BJ (cell line): ENCODE data around the gene TACR1. TPM values are rescaled to one million over a fixed set of nuclear protein-coding genes. Genes with fewer than 3 reads are reported as not detected.

Experiments
- CTCF ChIA-PET: fragments of 350-600 bp; formaldehyde crosslinking; extraction: SDS; loops from one replicate; lab custom pipeline; 2021; ENCODE audit warnings: antibody characterized with exemption, inconsistent platforms; lab: Yijun Ruan, JAX
- POLR2A ChIA-PET: fragments of 300-600 bp; sonication (Branson Sonifier 250); formaldehyde crosslinking; extraction: SDS; loops from one replicate; lab custom pipeline; 2021; ENCODE audit warnings: antibody characterized with exemption; lab: Charles Lee
- DNase-seq: peaks from one replicate; pipeline ENCODE4 v3.0.0-alpha.2; 2011; ENCODE audit warnings: low read depth
- H3K27me3 ChIP-seq: 2 replicates; pipeline ENCODE4 v1.6.0; 2011; ENCODE audit warnings: low read length; ENCODE audit not compliant: control insufficient read depth, insufficient read depth
- H3K36me3 ChIP-seq: 2 replicates; pipeline ENCODE4 v1.5.1; 2011; ENCODE audit warnings: low read length; ENCODE audit not compliant: control insufficient read depth, insufficient read depth
- H3K4me3 ChIP-seq: 2 replicates; pipeline ENCODE4 v1.5.1; 2011; ENCODE audit warnings: low read depth, mild to moderate bottlenecking, control low read depth, low read length
- polyA plus RNA-seq: library from polyadenylated mRNA; depleted of rRNA; stranded (reverse); fragments of >200 nt; gene quantifications from 2 replicates; pipeline ENCODE4 v1.2.3, GENCODE V29; 2011
- TF ChIP-seq, protein P1 (sequence below): IDR thresholded peaks from 2 replicates; pipeline ENCODE4 v1.5.1; 2011; ENCODE audit warnings: low read depth, mild to moderate bottlenecking, control low read depth, inconsistent platforms, low read length, moderate library complexity; ENCODE audit not compliant: insufficient read depth

The TACR1 gene
- polyA plus RNA-seq, 1 experiment = 0.07 TPM

- Histone ChIP-seq H3K27me3 (no peaks in the 10 kb centered on the region), H3K36me3 (no peaks in the 10 kb centered on the region), H3K4me3 (no peak overlapping the region)
- DNase-seq = no peak
- TF ChIP-seq, protein P1, sequence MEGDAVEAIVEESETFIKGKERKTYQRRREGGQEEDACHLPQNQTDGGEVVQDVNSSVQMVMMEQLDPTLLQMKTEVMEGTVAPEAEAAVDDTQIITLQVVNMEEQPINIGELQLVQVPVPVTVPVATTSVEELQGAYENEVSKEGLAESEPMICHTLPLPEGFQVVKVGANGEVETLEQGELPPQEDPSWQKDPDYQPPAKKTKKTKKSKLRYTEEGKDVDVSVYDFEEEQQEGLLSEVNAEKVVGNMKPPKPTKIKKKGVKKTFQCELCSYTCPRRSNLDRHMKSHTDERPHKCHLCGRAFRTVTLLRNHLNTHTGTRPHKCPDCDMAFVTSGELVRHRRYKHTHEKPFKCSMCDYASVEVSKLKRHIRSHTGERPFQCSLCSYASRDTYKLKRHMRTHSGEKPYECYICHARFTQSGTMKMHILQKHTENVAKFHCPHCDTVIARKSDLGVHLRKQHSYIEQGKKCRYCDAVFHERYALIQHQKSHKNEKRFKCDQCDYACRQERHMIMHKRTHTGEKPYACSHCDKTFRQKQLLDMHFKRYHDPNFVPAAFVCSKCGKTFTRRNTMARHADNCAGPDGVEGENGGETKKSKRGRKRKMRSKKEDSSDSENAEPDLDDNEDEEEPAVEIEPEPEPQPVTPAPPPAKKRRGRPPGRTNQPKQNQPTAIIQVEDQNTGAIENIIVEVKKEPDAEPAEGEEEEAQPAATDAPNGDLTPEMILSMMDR = no peak
- ChIA-PET POLR2A (no interaction called here), CTCF (interaction anchor here (1.3 kb wide), 1 partner anchor 23 kb away, joined by 3 read pairs; no protein-coding TSS in a partner anchor)
Measured at GRCh38 chr2:75041731-75042600, 157.4 kb downstream of the TACR1 start.

DNA sequence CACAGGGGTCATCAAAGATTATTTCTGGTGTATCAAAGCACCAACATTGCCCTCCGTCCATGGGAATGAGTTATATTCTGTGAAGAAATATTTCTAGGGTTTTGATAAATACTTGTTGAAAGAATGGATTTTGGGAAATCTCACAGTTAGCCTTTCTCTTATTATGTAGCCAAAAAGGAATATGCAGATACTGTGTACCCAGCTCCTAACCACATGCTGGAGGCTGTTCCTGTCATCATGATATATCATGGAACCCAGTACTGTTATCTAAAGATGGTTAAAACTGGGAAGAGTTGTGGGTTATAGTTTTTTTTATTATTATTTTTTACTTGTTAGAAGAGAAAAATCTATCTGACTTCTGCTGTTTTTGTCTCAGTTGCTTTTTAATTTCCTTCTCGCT is 158.1 kb downstream of the TACR1 start:
- no peaks in the 10 kb centered on the region for H3K36me3 ChIP-seq
- no peak overlapping the region for H3K4me3 ChIP-seq
- CTCF ChIA-PET = interaction anchor here (0.7 to 1.3 kb wide), 2 partner anchors 11 to 24 kb away, joined by 3 read pairs; no protein-coding TSS in a partner anchor
- DNase-seq = no peak
- POLR2A ChIA-PET = no interaction called here
- TF ChIP-seq, protein P1 = no peak
- no peaks in the 10 kb centered on the region for H3K27me3 ChIP-seq

DNA sequence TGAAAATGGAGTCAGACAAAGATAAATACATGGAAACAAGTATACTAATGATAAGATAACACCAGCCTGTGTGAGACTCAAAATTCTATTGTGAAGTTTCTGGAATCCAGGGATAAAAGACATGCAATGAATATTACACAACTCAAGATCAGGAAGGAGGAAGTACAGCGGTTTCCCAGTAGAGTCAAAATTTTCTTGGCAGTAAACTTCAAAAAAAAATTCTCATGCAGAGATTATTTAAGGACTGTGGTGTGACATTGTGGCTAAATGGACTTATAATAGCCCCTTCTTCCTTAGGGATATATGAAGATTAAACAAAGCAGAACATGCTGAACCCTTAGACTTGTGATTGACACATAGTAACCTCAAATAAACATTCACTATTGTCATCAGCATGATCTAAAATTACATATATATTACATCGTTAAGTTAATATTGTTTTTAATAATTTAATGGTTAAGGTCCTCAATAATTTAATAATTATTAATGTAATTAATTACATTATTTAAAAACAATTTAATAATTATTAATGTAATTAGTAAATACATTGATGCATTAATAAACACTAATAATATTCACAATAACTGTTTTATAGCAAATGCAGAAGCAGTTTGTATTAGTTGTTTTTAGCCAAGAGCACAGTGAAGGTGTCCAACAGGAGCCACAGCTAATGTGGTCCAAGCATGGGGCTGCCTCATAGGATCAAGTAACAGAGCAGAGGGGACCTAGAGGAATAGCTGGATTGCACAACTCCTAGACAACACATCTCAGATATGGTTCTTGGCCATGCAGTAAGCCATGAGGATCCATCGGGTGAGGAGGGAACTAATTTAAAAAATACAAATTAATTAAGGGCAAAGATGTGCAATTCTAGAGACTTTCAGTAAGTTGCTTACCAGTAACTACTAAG is 163.6 kb downstream of the TACR1 start:
- H3K27me3 ChIP-seq = no peaks in the 10 kb centered on the region
- DNase-seq = no peak
- H3K36me3 ChIP-seq = no peaks in the 10 kb centered on the region
- ChIA-PET CTCF (no interaction called here), POLR2A (no interaction called here)
- TF ChIP-seq, protein P1 = no peak
- no peak overlapping the region for H3K4me3 ChIP-seq

- H3K36me3 ChIP-seq = no peaks in the 10 kb centered on the region
- CTCF ChIA-PET = interaction anchor here (1.1 kb wide), 1 partner anchor 10 kb away, joined by 3 read pairs; no protein-coding TSS in a partner anchor
- POLR2A ChIA-PET = no interaction called here
- no peak overlapping the region for H3K4me3 ChIP-seq
- no peak for DNase-seq
- TF ChIP-seq, protein P1 = no peak
- no peaks in the 10 kb centered on the region for H3K27me3 ChIP-seq
Measured at GRCh38 chr2:75033516-75033915, 165.8 kb downstream of the TACR1 start.
